Stomach (tissue), 4 donors: ENCODE measurements around the gene TYW1.
"Not testable (repeated sequence)": the region's sequence is repeated elsewhere in the genome, so short reads cannot be mapped to it uniquely, and the experiment has no call there.

Experiments used
- CTCF ChIP-seq, 7 experiments: fragments of 450-650 bp in 4 of 7; fragments of 200-600 bp in 3 of 7; sonication (generic) in 3 of 7; IDR thresholded peaks; one replicate each; pipeline ENCODE4 v1.5.1; 2016 to 2019; ENCODE audit warnings: antibody characterized with exemption in 7 of 7, control low read depth in 2 of 7, mild to moderate bottlenecking in 1 of 7
- EP300 ChIP-seq: sonication (generic); formaldehyde crosslinking; IDR thresholded peaks from one replicate; pipeline ENCODE4 v1.6.1; 2017; ENCODE audit warnings: antibody characterized with exemption
- POLR2AphosphoS5 ChIP-seq, 3 donors: sonication (generic); formaldehyde crosslinking; IDR thresholded peaks; one replicate each; pipeline ENCODE4 v1.6.1; 2016; ENCODE audit warnings: antibody characterized with exemption in 3 of 3

GRCh38 chr7:67185660-67186129 lies 189.1 kb downstream of the TYW1 start:
- TF ChIP-seq CTCF (IDR thresholded peaks at IDR 0.05); EP300; POLR2AphosphoS5 (IDR thresholded peaks at IDR 0.05): not testable (repeated sequence)
